Measurements from ENCODE around the gene TNF. TPM values are rescaled to one million over a fixed set of nuclear protein-coding genes. Genes with fewer than 3 reads are reported as not detected.

The TNF gene
- total and polyA plus RNA-seq, 2 of the 13 experiments (the other 11 are each of a cell fraction or from before 2014, with no cell fraction given) = not detected

DNA sequence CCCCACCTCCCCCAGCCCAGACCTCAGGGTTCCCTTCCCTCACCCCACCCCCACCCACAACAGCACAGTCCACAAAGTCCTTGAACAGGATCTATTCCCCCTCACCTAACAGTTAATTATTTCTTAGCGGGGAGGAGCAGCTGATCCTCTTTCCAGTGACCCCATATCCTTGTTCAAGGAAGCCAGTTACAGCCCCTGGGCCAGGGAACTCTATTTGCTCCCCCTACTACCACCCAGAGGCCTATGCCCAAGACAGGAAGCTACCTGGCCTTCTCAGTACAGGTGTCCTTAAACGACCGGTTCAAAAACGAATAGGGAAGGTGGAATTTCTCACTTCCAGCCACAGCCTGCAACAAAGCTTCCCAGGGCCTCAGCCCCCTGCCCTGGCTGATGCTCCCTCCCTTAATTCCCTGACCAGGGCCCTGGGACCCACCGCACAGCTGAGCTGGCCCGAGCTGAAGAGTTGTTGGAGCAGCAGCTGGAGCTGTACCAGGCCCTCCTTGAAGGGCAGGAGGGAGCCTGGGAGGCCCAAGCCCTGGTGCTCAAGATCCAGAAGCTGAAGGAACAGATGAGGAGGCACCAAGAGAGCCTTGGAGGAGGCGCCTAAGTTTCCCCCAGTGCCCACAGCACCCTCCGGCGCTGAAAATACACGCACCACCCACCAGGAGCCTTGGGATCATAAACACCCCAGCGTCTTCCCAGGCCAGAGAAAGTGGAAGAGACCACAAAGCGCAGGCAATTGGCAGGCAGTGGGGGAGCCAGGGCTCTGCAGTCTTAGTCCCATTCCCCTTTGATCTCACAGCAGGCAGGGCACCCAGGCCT lies 45.8 kb upstream of the TNF start (continued):
- peak; percentile 64 for TF ChIP-seq ZEB1 (IDR thresholded peaks at IDR 0.05; ENCODE audit: insufficient replicate concordance, low read depth)
- TF ChIP-seq FOSL1 (CRISPR knock-in tag; IDR thresholded peaks at IDR 0.05; ENCODE audit: borderline replicate concordance) = 0 out of 2 replicates have a peak, but pooled peaks have one; percentile 13
- TF ChIP-seq ELF1 (CRISPR knock-in tag; IDR thresholded peaks at IDR 0.05) = no peak
- 0 out of 2 replicates have a peak, but pooled peaks have one; percentile 4 for TF ChIP-seq SALL1 (CRISPR knock-in tag; IDR thresholded peaks at IDR 0.05)
- TF ChIP-seq ZNF431 (CRISPR knock-in tag; IDR thresholded peaks at IDR 0.05; ENCODE audit: borderline replicate concordance, low read depth) = peak; percentile 20; the same call in 1 of the 2 replicates
- TF ChIP-seq ZNF737 (CRISPR knock-in tag; IDR thresholded peaks at IDR 0.05; ENCODE audit: borderline replicate concordance) = 0 out of 2 replicates have a peak, but pooled peaks have one; percentile 33
- TF ChIP-seq ZNF782 (CRISPR knock-in tag; IDR thresholded peaks at IDR 0.05; ENCODE audit: borderline replicate concordance) = 0 out of 2 replicates have a peak, but pooled peaks have one; percentile 23
- TF ChIP-seq, protein P1, sequence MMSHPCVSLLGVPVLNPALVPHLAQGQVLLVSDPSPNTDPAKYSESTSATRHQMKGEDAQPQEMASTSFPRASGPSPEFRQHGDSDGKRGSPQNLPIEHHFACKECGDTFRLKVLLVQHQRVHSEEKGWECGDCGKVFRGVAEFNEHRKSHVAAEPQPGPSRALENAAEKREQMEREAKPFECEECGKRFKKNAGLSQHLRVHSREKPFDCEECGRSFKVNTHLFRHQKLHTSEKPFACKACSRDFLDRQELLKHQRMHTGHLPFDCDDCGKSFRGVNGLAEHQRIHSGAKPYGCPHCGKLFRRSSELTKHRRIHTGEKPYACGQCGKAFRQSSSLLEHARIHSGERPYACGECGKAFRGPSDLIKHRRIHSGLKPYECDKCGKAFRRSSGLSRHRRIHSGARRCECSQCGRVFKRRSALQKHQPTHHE (CRISPR knock-in tag; IDR thresholded peaks at IDR 0.05; ENCODE audit: borderline replicate concordance) = 0 out of 2 replicates have a peak, but pooled peaks have one; percentile 2
- TF ChIP-seq ZSCAN21 (CRISPR knock-in tag; IDR thresholded peaks at IDR 0.05; ENCODE audit: borderline replicate concordance) = 0 out of 2 replicates have a peak, but pooled peaks have one; percentile 35
- no peak for TF ChIP-seq SNAI1 (CRISPR knock-in tag; IDR thresholded peaks at IDR 0.05; ENCODE audit: borderline replicate concordance)
- TF ChIP-seq, protein P2, sequence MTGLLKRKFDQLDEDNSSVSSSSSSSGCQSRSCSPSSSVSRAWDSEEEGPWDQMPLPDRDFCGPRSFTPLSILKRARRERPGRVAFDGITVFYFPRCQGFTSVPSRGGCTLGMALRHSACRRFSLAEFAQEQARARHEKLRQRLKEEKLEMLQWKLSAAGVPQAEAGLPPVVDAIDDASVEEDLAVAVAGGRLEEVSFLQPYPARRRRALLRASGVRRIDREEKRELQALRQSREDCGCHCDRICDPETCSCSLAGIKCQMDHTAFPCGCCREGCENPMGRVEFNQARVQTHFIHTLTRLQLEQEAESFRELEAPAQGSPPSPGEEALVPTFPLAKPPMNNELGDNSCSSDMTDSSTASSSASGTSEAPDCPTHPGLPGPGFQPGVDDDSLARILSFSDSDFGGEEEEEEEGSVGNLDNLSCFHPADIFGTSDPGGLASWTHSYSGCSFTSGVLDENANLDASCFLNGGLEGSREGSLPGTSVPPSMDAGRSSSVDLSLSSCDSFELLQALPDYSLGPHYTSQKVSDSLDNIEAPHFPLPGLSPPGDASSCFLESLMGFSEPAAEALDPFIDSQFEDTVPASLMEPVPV (CRISPR knock-in tag; IDR thresholded peaks at IDR 0.05) = 0 out of 2 replicates have a peak, but pooled peaks have one; percentile 31
- 0 out of 2 replicates have a peak, but pooled peaks have one; percentile 13 for TF ChIP-seq HOXA5 (CRISPR knock-in tag; IDR thresholded peaks at IDR 0.05)
- no peak for TF ChIP-seq ZNF672 (CRISPR knock-in tag; IDR thresholded peaks at IDR 0.05)
- 0 out of 2 replicates have a peak, but pooled peaks have one; percentile 47 for TF ChIP-seq TEAD2 (CRISPR knock-in tag; IDR thresholded peaks at IDR 0.05)
- TF ChIP-seq ZNF256 (CRISPR knock-in tag; conservative IDR thresholded peaks at IDR 0.05) = 0 out of 2 replicates have a peak, but pooled peaks have one; percentile 27
- 0 out of 2 replicates have a peak, but pooled peaks have one; percentile 28 for TF ChIP-seq ZFP90 (CRISPR knock-in tag; IDR thresholded peaks at IDR 0.05; ENCODE audit: borderline replicate concordance)
- TF ChIP-seq BORCS8-MEF2B (CRISPR knock-in tag; IDR thresholded peaks at IDR 0.05) = 0 out of 2 replicates have a peak, but pooled peaks have one; percentile 42
- no peak for TF ChIP-seq JARID2 (CRISPR knock-in tag; IDR thresholded peaks at IDR 0.05; ENCODE audit: insufficient replicate concordance)
- 0 out of 2 replicates have a peak, but pooled peaks have one; percentile 17 for TF ChIP-seq ZNF264 (CRISPR knock-in tag; IDR thresholded peaks at IDR 0.05)
- TF ChIP-seq ZNF569 (CRISPR knock-in tag; IDR thresholded peaks at IDR 0.05; ENCODE audit: borderline replicate concordance) = peak; percentile 68; the same call in 1 of the 2 replicates
- 0 out of 2 replicates have a peak, but pooled peaks have one; percentile 59 for TF ChIP-seq ZSCAN12 (CRISPR knock-in tag; IDR thresholded peaks at IDR 0.05)
- TF ChIP-seq KDM2A (CRISPR knock-in tag; IDR thresholded peaks at IDR 0.05; ENCODE audit: borderline replicate concordance, low read depth) = peak; percentile 73
